ENCODE measurements around the gene YAP1.

GRCh38 chr11:102168481-102168880 lies 58.2 kb downstream of the YAP1 start:
- TF ChIP-seq REST (IDR thresholded peaks at IDR 0.05; ENCODE audit: insufficient read depth in 1 of 2, low read depth in 2 of 2, low read length in 2 of 2) (no peak), TAF1 (IDR thresholded peaks at IDR 0.05; ENCODE audit: borderline replicate concordance, insufficient read depth, low read length) (no peak), POLR2AphosphoS5 (IDR thresholded peaks at IDR 0.05; ENCODE audit: low read depth, low read length) (no peak), FOXP2 (optimal IDR thresholded peaks at IDR 0.05; ENCODE audit: borderline replicate concordance, extremely low read depth, extremely low read length, insufficient read depth) (no peak), SIN3A (IDR thresholded peaks at IDR 0.05; ENCODE audit: borderline replicate concordance, insufficient read depth, low read length) (no peak)
